ENCODE measurements around the gene CCDC174.

CCDC174 gene

DNA sequence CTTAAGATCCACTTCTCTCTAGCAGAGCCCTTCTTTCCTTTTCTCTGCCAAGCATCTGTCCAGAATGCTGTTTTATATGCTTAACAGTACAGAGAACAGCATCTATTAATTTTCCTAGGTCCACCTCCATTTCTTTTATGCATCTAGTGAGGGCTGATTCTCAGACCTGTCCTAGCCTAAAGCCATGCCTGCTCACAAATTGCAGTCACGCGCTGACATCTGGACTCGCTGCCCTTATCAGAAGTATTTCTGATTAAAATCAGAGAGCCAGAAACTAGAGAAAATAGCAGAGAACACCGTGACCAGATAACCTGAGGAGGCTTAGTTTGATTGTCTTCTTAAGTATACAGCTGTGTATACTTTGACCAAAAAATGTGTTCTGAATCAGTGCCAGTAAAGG lies 25.3 kb downstream of the CCDC174 start:
- Histone ChIP-seq H3K9me3 (replicated peaks; ENCODE audit: insufficient read depth, low read length) (no peaks in the 10 kb centered on the region), H3K9ac (ENCODE audit: low read length) (no peak overlapping the region), H3K27ac (ENCODE audit: low read length) (no peak overlapping the region), H3K4me3 (ENCODE audit: low read length) (no peak overlapping the region), H3F3A (ENCODE audit: insufficient read depth, low read length) (no peaks in the 10 kb centered on the region), H3K36me3 (replicated peaks; ENCODE audit: insufficient read depth, low read length) (no peaks in the 10 kb centered on the region), H3K4me1 (ENCODE audit: low read length) (peaks cover 9% of the 10 kb centered on the region), H3K27me3 (replicated peaks; ENCODE audit: insufficient read depth, low read length) (no peaks in the 10 kb centered on the region), H4K20me1 (ENCODE audit: insufficient read depth, low read length) (no peaks in the 10 kb centered on the region), H3K4me2 (ENCODE audit: low read depth, low read length) (no peak overlapping the region), H2AFZ (ENCODE audit: low read length) (no peak overlapping the region), H3K9me2 (replicated peaks; ENCODE audit: insufficient read depth, low read length) (no peaks in the 10 kb centered on the region), H3K79me2 (ENCODE audit: low read length) (no peaks in the 10 kb centered on the region)
- no peak for DNase-seq
- TF ChIP-seq CTCF (IDR thresholded peaks at IDR 0.05; ENCODE audit: low read length): no peak

DNA sequence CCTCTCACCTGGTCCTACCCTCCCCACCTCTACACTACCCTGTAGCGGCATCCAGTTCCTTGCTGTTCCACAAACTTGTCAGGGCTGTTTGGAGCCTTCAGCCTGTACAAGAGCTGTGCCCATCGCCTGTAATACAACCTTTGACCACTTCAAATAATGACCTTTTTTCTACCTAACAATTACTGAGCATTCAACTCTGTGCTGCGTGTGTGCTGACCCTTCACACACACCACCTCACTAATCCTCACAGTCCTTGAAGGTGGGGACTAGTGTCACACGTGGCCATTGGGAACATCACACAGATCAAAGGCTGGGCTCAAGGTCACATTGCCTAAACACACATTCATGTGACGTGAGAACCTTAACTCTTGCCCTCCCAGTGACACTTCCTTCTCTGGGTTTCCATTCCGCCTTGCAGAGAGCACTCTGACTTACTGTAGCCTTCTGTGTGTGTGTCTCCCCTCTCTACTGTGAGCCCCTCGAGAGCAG lies 26.5 kb downstream of the CCDC174 start:
- H3K27me3 ChIP-seq (replicated peaks; ENCODE audit: insufficient read depth, low read length): no peaks in the 10 kb centered on the region
- H3K4me1 ChIP-seq (ENCODE audit: low read length): no peaks in the 10 kb centered on the region
- H3K4me2 ChIP-seq (ENCODE audit: low read depth, low read length): no peak overlapping the region

GRCh38 chr3:14680115-14680514 lies 28.6 kb downstream of the CCDC174 start:
- Histone ChIP-seq H3K79me2 (ENCODE audit: low read length) (no peaks in the 10 kb centered on the region), H3K27ac (ENCODE audit: low read length) (no peak overlapping the region), H3K9me3 (replicated peaks; ENCODE audit: insufficient read depth, low read length) (no peaks in the 10 kb centered on the region), H4K20me1 (ENCODE audit: insufficient read depth, low read length) (no peaks in the 10 kb centered on the region), H3K4me1 (ENCODE audit: low read length) (no peaks in the 10 kb centered on the region), H3K27me3 (replicated peaks; ENCODE audit: insufficient read depth, low read length) (no peaks in the 10 kb centered on the region), H3K9me2 (replicated peaks; ENCODE audit: insufficient read depth, low read length) (no peaks in the 10 kb centered on the region), H3K9ac (ENCODE audit: low read length) (no peak overlapping the region), H2AFZ (ENCODE audit: low read length) (no peak overlapping the region), H3K4me3 (ENCODE audit: low read length) (no peak overlapping the region), H3F3A (ENCODE audit: insufficient read depth, low read length) (no peaks in the 10 kb centered on the region), H3K4me2 (ENCODE audit: low read depth, low read length) (no peak overlapping the region), H3K36me3 (replicated peaks; ENCODE audit: insufficient read depth, low read length) (no peaks in the 10 kb centered on the region)
- TF ChIP-seq CTCF (IDR thresholded peaks at IDR 0.05; ENCODE audit: low read length): no peak
- TF ChIP-seq EZH2phosphoT487 (IDR thresholded peaks at IDR 0.05; ENCODE audit: low read length): no peak
- no peak for TF ChIP-seq EZH2 (optimal IDR thresholded peaks at IDR 0.05; ENCODE audit: low read depth, low read length)
- DNase-seq: no peak

More for the DNA sequence above, 26.5 kb downstream of the CCDC174 start:
- Histone ChIP-seq H4K20me1 (ENCODE audit: insufficient read depth, low read length) (no peaks in the 10 kb centered on the region), H3F3A (ENCODE audit: insufficient read depth, low read length) (no peaks in the 10 kb centered on the region), H3K27ac (ENCODE audit: low read length) (no peak overlapping the region), H3K79me2 (ENCODE audit: low read length) (no peaks in the 10 kb centered on the region), H3K9ac (ENCODE audit: low read length) (no peak overlapping the region), H3K9me3 (replicated peaks; ENCODE audit: insufficient read depth, low read length) (no peaks in the 10 kb centered on the region), H2AFZ (ENCODE audit: low read length) (no peak overlapping the region), H3K9me2 (replicated peaks; ENCODE audit: insufficient read depth, low read length) (no peaks in the 10 kb centered on the region), H3K36me3 (replicated peaks; ENCODE audit: insufficient read depth, low read length) (no peaks in the 10 kb centered on the region), H3K4me3 (ENCODE audit: low read length) (no peak overlapping the region)
- TF ChIP-seq EZH2phosphoT487 (IDR thresholded peaks at IDR 0.05; ENCODE audit: low read length) (no peak), CTCF (IDR thresholded peaks at IDR 0.05; ENCODE audit: low read length) (no peak), EZH2 (optimal IDR thresholded peaks at IDR 0.05; ENCODE audit: low read depth, low read length) (no peak)
- no peak for DNase-seq

Measured in MM.1S (cell line).